Upper lobe of left lung (tissue), 4 donors: ENCODE measurements around the gene ACVR1B.

ENCODE experiments used
- CTCF ChIP-seq, 6 experiments: fragments of 450-650 bp in 4 of 6; fragments of 200-600 bp in 2 of 6; sonication (generic) in 2 of 6; IDR thresholded peaks; one replicate each; pipeline ENCODE4 v1.5.1; 2016 to 2019; ENCODE audit warnings: antibody characterized with exemption in 6 of 6
- POLR2AphosphoS5 ChIP-seq, 2 donors: sonication (generic); formaldehyde crosslinking; IDR thresholded peaks; one replicate each; pipeline ENCODE4 v1.5.1; 2017; ENCODE audit warnings: antibody characterized with exemption in 2 of 2

- TF ChIP-seq CTCF (IDR thresholded peaks at IDR 0.05) (peak; percentile 61 to 78 (median 65)), POLR2AphosphoS5 (IDR thresholded peaks at IDR 0.05) (no peak)
Observed at GRCh38 chr12:52004042-52004648, 52.6 kb downstream of the ACVR1B start.
